M059J (cell line): ENCODE data around the gene SSBP3. TPM values are rescaled to one million over a fixed set of nuclear protein-coding genes. Genes with fewer than 3 reads are reported as not detected.

Source experiments
- DNase-seq: peaks from one replicate; pipeline ENCODE4 v3.0.0-alpha.2; 2012; ENCODE audit warnings: low read depth
- total RNA-seq: library from RNA; depleted of rRNA; stranded (reverse); fragments of >200 nt; shearing (Covaris generic); gene quantifications from 2 replicates; pipeline ENCODE4 v1.2.3, GENCODE V29; 2014

SSBP3 gene
- total RNA-seq, 1 experiment from 2014 or later = 18.8 TPM

- peak; percentile 42 for DNase-seq
Measured at GRCh38 chr1:54409156-54410142, 3.3 kb upstream of the SSBP3 start.

DNA sequence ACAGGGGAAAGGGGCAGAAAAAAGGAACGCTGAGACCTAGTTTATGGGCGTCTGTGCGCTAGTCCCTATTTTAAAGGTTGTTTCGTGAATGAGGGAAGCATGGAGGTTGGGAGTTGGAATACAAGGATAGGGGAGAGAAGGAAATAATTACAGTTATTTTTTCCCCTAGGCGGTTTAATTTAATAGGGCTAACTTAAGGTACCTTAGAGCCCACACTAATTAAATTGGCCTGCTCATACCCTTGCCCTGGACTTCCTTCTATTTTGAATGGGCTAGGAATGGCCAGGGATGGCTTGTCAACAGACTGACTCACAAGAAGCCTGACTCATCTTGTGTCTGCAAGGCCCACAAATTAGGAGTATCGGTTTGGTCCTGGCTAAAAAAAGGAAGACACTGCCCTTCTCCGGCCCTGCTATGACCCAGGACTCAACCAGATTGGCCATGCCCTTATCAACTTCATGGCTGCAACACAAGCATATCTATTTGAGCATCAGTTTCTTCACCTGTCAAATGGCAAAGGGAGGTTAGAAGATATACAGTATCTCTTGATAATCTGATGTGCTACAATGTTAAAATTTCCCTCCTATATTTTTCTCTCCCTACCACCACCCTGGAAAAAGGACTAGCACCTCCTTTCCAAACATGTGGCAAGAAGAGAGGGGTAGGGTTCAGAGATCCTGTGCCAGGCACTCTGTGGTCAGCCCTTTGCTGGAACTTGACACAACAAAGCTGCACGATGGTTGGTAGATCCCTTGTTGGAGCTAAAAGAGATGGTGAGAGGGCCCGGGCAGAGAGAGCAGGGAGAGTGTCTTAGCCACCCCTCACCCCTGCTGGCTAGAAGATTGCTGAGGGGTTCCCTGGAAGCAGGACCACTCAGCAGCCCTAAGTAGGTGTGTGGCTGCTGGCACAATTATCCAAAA is 2.2 kb upstream of the SSBP3 start:
- peak; percentile 95 for DNase-seq

DNA sequence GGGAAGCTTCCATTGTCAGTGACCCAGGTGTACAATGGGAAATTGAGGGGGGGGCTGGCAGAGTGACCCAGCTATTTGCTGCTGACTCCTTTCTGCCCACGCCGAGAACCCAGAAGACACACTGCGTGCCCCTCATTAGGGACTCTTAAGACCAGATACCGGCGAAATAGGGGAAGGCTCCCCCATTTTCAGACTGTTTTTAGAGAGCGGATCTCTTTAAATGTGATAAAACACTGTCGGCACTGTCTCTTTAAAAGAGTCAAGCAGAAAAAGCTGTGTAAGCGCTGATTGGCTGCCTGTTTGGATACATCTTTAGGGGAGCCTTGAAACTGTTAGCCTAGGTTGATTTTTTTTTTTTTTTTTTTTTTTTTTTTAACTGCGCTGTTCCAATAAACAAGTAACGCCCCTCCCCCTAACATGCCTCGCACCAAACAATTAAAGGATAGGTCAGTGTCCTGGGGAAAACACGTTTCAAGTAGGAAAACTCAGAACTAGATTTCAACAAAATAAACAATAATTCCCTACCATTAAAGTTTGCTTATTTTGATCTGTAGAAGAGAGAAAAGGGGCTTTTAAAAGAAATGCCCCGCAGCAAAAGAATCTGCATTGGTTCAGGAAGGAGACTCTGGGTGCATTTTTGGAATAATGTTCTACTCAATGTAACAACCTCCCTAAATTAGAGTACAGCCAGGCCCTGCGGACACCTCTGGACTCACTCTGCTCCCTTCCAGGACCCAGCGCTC is 1.4 kb upstream of the SSBP3 start:
- peak; percentile 95 for DNase-seq

DNA sequence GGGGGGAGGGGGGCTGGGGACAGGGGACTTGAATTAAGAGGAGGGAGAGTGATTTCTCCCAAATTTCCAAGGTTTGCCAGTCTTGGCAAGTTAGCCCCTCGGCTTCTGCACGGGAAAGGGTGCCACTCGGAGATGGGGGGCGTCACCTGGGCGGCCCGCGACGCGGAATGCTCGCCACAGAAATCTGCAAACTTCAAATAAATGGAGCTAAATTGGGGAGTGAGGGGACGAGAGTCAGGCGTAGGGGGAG is 885 bp upstream of the SSBP3 start:
- DNase-seq = no peak

- DNase-seq = no peak
Measured at GRCh38 chr1:54405898-54406293, 298 bp downstream of the SSBP3 start.

- peak; percentile 50 for DNase-seq
Measured at GRCh38 chr1:54404939-54405897, 976 bp downstream of the SSBP3 start.

DNA sequence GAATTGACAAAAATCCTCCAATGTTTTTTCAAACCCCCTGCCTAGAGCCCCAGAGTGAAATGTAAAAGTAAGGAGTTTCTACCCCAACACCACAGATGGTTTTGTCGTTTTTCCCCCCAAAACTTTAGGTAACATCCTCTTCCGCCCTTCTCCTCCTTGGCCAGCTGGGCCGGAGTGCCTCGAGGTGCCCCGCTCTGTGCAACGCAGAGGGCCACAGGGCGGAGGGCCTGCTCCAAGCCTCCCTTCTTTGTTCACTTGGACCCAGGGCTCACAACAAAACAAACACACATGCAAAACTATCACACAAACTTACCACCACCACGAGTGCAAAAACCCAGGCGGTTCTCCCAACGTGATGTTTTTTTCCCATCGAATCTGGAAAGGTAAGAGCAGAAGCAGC is 1.9 kb downstream of the SSBP3 start:
- no peak for DNase-seq

- DNase-seq = peak; percentile 75
Measured at GRCh38 chr1:54403808-54404261, 2.4 kb downstream of the SSBP3 start.

DNA sequence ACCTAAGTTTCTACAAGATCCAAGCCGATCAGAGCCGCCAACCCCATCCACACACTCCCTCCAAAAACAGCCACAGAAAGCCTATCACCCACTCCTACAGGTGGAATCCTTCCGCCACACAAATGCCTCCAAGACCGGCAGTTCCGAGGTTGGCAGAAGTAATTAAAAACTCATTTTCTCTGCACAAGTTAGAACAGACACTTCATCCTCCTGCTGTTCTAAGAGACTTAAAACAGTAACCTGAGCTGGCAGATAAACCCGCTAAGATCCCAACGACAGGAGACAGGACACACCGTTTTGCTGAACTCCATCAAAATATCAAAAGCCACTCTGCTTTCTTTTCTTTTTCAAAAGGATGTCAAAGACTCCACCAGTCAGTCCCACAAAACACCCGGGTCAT is 2.8 kb downstream of the SSBP3 start:
- peak; percentile 7 for DNase-seq

DNA sequence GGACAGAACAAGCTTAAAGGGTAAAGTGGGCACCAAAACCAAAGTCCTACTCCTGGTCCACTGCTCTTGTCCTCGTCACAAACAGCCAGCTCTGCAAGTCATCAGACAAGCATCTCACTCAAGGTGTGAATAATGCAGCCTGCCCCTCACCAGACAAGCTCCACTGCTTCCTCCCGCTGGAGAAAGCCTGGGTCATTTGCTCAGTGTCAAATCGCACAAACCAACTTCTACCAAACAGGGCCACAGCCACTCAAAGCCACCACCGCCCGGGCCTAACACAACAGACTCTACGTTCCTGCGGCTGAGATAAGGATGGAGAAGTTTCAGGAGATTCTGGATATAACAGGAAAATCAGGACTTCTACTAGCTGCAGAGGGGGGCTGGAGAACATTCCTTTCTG is 3.3 kb downstream of the SSBP3 start:
- DNase-seq = no peak

DNA sequence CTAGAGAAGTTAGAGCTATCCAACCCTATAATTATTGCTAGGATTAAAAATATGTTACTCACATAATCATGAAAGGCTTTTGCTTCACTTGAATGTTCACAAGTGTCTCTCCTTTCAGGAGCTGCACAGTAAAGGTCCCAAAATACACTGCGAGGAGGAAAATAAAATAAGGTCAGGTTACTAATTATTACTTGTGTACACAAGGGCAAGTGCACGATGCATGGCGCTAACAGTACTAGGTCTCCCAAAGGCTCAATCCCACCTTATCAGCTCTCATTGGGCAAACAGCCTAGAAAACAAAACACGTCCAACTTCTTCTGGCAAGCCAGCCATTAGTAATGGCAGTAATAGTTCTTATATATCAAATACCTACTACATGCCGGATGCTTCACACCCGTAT is 4.4 kb downstream of the SSBP3 start:
- no peak for DNase-seq

DNA sequence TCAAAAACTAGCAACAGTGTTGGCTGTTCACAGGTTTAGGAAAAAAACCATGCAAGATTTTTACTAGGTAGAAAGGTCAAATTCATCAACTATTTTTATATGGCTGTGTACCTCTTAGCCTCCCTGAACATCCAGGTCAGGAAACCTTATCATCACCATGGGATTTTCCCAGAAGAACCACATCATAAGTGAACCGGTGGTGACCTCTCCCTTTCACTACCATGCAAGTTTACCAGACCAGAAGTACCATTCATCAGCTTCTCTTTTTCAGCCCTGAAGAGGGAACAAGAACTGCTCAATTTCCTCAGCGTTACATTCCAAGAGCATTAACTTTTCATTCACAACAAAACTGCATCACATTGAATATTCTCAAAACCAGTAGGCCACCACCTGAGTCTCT is 5.9 kb downstream of the SSBP3 start:
- DNase-seq = no peak

- no peak for DNase-seq
Measured at GRCh38 chr1:54399765-54400164, 6.4 kb downstream of the SSBP3 start.

DNA sequence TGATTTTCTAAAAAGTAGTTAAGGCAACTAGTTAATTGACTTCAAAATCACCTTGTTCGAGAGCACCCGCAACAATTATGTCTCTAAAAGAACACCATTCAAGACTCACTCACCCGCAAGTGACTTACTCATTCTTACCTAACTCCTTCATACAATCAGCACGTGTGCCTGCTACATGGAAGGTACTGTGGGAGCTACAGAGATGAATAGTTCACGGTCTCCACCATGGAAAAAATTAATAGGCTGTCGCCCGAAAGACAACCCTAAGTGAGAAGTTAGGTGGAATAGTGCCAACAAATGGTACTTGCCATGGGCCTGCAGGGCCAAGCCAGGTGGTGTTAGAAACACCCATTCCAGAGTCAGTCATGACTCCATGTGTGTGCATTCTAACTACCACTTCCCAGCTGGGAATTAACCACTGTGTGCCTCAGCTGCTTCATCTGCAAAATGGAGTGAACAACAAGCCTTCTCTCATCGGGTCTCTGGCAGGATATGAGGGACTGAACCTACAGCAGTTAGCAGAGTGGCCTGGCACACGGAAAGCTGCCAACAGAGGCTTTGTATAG is 7.1 kb downstream of the SSBP3 start:
- no peak for DNase-seq

DNA sequence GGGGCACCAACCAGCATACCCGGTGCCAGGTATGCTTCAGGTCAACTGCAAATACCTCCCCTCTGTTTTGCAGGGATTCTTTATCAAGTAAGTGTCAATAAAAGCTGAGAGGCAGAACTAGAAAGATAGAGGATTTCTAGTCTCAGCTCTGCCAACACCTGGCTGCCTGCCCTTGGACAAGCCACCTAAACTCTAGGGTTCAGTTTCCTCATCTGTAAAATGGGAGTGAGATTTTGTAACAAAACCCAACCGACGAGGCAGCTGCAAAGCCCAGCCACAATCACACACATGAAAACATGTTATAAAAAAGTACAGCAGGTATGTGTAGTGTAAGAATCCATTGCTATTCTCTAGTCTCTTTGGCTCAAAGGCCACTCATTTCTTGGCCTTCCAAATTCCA is 8.2 kb downstream of the SSBP3 start:
- no peak for DNase-seq

- DNase-seq = no peak
Measured at GRCh38 chr1:54397090-54397591, 9.1 kb downstream of the SSBP3 start.

DNA sequence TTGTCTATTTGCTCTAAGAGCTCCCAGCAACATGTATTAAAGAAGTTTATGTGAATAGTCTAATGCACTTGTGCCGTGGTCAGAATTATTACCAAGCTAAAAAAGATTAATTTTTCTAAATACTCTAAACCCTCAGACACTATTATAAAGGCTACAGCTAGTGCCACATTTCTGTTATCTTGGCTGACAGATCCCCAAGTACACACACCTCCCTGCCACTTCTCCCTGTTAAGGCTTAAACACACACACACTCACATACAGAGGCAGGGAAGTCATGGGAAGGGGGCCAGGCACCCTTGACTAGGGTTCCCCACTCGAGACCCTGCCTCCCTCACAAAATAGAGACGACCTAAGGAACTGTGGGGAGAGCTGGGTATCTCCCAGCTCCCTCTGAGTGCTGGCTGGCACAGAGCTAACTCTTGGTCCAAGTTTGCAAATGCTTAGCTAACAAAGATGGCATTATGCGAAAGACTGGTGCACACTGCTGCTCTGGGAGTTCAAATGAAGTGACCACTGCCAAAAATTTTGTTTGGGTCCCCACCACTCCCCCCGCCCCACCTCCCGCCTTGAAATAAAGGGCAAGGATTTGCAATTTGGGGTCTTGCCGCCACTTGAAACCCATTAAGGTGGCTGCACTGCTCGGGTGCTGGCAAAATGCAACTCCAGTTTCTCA is 9.8 kb downstream of the SSBP3 start:
- no peak for DNase-seq

- DNase-seq = no peak
Measured at GRCh38 chr1:54395281-54395934, 10.8 kb downstream of the SSBP3 start.

DNA sequence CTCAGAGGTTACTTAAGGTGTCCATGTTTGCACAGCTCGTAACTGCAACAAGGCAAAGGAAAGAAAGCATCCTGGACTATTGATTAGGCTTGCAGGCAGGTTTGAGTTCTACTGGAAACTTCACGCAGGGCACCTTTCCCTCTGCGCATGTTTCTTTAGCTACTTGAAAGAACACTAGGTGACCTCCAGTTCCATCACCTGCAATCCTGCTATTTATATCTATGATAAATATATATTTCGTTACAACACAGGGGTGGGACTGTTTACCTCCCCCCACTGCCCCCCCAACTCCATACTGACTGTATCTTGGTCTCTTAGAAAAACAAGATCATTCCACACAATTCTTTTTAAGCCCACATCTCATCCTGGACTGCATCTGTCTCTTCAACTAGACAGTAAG is 12.1 kb downstream of the SSBP3 start:
- no peak for DNase-seq
